OCI-LY1 (cell line): ENCODE data around the gene PRR16.

Experiments
- H2AFZ ChIP-seq: fragments of 200-600 bp; sonication (generic), shearing (Covaris generic); 2 replicates; pipeline ENCODE4 v1.6.0; 2014; ENCODE audit warnings: antibody characterized with exemption, mild to moderate bottlenecking, low read length
- H3F3A ChIP-seq: fragments of 200-600 bp; sonication (generic), shearing (Covaris generic); 2 replicates; pipeline ENCODE4 v1.6.0; 2014; ENCODE audit warnings: mild to moderate bottlenecking, antibody characterized with exemption, low read length, moderate library complexity; ENCODE audit not compliant: insufficient read depth
- H3K27ac ChIP-seq: fragments of 200-600 bp; sonication (generic); 2 replicates; pipeline ENCODE4 v1.5.1; 2014; ENCODE audit warnings: low read length, mixed run types, mild to moderate bottlenecking, low read depth; ENCODE audit not compliant: poor library complexity, severe bottlenecking
- H3K27me3 ChIP-seq: fragments of 200-600 bp; sonication (generic); 2 replicates; pipeline ENCODE4 v1.6.0; 2014; ENCODE audit warnings: antibody characterized with exemption, mild to moderate bottlenecking, low read length, moderate library complexity; ENCODE audit not compliant: insufficient read depth
- H3K36me3 ChIP-seq: fragments of 200-600 bp; sonication (generic); 2 replicates; pipeline ENCODE4 v1.6.1; 2014; ENCODE audit warnings: mild to moderate bottlenecking, antibody characterized with exemption, low read length, moderate library complexity, mixed read lengths; ENCODE audit not compliant: insufficient read depth
- H3K4me1 ChIP-seq: fragments of 200-600 bp; sonication (generic); 2 replicates; pipeline ENCODE4 v1.5.1; 2014; ENCODE audit warnings: mild to moderate bottlenecking, low read length, moderate library complexity; ENCODE audit not compliant: insufficient read depth, severe bottlenecking
- H3K4me2 ChIP-seq: fragments of 200-600 bp; sonication (generic), shearing (Covaris generic); 2 replicates; pipeline ENCODE4 v1.6.1; 2014; ENCODE audit warnings: low read length
- H3K4me3 ChIP-seq: fragments of 200-600 bp; sonication (generic); 2 replicates; pipeline ENCODE4 v1.5.1; 2014; ENCODE audit warnings: low read length, low read depth, mild to moderate bottlenecking, mixed read lengths; ENCODE audit not compliant: poor library complexity, severe bottlenecking
- H3K79me2 ChIP-seq: fragments of 200-600 bp; shearing (Covaris generic); 2 replicates; pipeline ENCODE4 v1.6.1; 2016; ENCODE audit warnings: mixed run types, low read length, mixed read lengths; ENCODE audit not compliant: insufficient read depth
- H3K9ac ChIP-seq: fragments of 200-600 bp; sonication (generic), shearing (Covaris generic); 2 replicates; pipeline ENCODE4 v1.6.1; 2014; ENCODE audit warnings: mild to moderate bottlenecking, low read length, mixed read lengths
- H3K9me2 ChIP-seq: fragments of 200-600 bp; sonication (generic), shearing (Covaris generic); 2 replicates; pipeline ENCODE4 v1.6.1; 2014; ENCODE audit warnings: low read depth, mild to moderate bottlenecking, low read length, mixed read lengths
- H3K9me3 ChIP-seq: fragments of 200-600 bp; shearing (Covaris generic); 2 replicates; pipeline ENCODE4 v1.6.1; 2014; ENCODE audit warnings: low read length, mixed read lengths
- H4K20me1 ChIP-seq: fragments of 200-600 bp; sonication (generic), shearing (Covaris generic); 2 replicates; pipeline ENCODE4 v1.6.0; 2016; ENCODE audit warnings: mild to moderate bottlenecking, low read length; ENCODE audit not compliant: insufficient read depth
- EZH2 ChIP-seq: fragments of 200-600 bp; sonication (generic), shearing (Covaris generic); IDR thresholded peaks from 2 replicates; pipeline ENCODE4 v1.8.0; 2017; ENCODE audit warnings: borderline replicate concordance, mixed run types, mild to moderate bottlenecking, antibody characterized with exemption, low read length, moderate library complexity, mixed read lengths
- TF ChIP-seq, protein P1 (sequence below): fragments of 200-600 bp; sonication (generic), shearing (Covaris generic); IDR thresholded peaks from 2 replicates; pipeline ENCODE4 v1.5.1; 2017; ENCODE audit warnings: mild to moderate bottlenecking, antibody characterized with exemption, low read length, moderate library complexity, mixed read lengths

Gene PRR16

DNA sequence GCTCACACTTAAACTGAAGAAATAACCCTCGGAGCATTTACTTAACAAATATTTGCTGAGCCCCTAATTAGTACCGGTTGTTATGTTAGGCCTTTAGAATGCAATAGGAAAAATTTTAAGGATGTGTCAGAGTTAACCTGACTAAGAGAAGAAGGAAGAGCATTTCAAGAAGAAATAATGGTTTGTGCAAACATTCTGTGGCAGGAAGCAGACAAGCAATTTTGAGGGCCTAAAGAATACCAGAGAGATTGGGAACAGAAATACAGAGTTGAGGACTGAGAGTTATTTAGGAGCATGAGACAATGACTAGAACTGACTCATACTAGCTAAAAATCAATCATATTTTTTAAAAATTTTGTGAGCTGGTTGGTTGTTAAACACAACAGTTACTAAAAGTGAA is 218.8 kb downstream of the PRR16 start:
- no peak overlapping the region for H3K4me3 ChIP-seq
- no peak overlapping the region for H2AFZ ChIP-seq
- no peak for TF ChIP-seq EZH2
- TF ChIP-seq, protein P1, sequence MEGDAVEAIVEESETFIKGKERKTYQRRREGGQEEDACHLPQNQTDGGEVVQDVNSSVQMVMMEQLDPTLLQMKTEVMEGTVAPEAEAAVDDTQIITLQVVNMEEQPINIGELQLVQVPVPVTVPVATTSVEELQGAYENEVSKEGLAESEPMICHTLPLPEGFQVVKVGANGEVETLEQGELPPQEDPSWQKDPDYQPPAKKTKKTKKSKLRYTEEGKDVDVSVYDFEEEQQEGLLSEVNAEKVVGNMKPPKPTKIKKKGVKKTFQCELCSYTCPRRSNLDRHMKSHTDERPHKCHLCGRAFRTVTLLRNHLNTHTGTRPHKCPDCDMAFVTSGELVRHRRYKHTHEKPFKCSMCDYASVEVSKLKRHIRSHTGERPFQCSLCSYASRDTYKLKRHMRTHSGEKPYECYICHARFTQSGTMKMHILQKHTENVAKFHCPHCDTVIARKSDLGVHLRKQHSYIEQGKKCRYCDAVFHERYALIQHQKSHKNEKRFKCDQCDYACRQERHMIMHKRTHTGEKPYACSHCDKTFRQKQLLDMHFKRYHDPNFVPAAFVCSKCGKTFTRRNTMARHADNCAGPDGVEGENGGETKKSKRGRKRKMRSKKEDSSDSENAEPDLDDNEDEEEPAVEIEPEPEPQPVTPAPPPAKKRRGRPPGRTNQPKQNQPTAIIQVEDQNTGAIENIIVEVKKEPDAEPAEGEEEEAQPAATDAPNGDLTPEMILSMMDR: no peak
- H3K9me3 ChIP-seq: no peaks in the 10 kb centered on the region
- H3K9ac ChIP-seq: no peak overlapping the region
- no peaks in the 10 kb centered on the region for H3K36me3 ChIP-seq
- no peak overlapping the region for H3K27ac ChIP-seq
- no peak overlapping the region for H3K4me2 ChIP-seq
- H3K9me2 ChIP-seq: no peaks in the 10 kb centered on the region
- no peaks in the 10 kb centered on the region for H3K4me1 ChIP-seq
- no peaks in the 10 kb centered on the region for H4K20me1 ChIP-seq
- no peaks in the 10 kb centered on the region for H3K27me3 ChIP-seq
- H3F3A ChIP-seq: no peaks in the 10 kb centered on the region
- H3K79me2 ChIP-seq: no peaks in the 10 kb centered on the region

DNA sequence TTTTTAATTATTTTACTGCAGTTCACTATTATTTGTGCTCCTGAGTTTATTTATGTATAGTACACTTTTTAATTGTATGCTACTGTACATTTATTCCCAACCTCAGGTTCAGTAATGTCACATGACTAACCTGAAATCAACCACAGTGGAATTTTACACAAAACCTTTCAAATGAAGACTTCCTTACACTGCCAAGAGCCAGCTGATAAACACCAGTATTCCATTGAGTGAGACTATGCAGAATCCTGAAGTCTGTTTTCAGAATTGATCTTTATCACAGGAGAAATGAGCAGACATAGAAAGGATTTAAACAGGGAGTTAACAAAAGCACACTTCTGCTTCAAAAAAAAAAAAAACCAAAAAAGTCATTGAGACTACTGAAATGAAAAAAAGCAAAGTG is 219.5 kb downstream of the PRR16 start:
- no peaks in the 10 kb centered on the region for H3K27me3 ChIP-seq
- no peak overlapping the region for H3K9ac ChIP-seq
- H3K36me3 ChIP-seq: no peaks in the 10 kb centered on the region
- no peaks in the 10 kb centered on the region for H3K4me1 ChIP-seq
- H3K4me3 ChIP-seq: no peak overlapping the region
- no peaks in the 10 kb centered on the region for H4K20me1 ChIP-seq
- no peak overlapping the region for H3K4me2 ChIP-seq
- no peaks in the 10 kb centered on the region for H3K9me2 ChIP-seq
- no peaks in the 10 kb centered on the region for H3F3A ChIP-seq
- H3K27ac ChIP-seq: no peak overlapping the region
- TF ChIP-seq, protein P1: no peak
- no peak for TF ChIP-seq EZH2
- no peaks in the 10 kb centered on the region for H3K79me2 ChIP-seq
- H2AFZ ChIP-seq: no peak overlapping the region
- H3K9me3 ChIP-seq: no peaks in the 10 kb centered on the region

DNA sequence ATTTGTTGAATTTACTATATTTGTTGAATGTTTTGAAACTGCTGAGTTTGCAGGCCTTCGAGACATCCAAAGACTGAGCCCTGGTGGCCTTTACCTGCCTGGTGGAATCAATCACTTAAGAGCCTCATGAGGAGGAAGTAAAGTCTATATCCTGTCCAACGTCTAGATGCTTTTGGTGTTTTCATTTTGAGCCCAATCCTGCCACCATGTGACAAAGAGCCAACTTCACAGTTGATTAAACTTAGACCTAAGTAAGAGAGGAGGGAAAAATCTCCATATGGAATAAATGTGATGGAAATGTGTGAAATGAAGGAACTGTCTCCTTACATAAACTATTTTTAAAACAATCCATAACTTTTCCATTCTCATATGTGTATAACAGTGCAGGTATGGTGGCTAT is 220.1 kb downstream of the PRR16 start:
- no peak overlapping the region for H3K4me3 ChIP-seq
- H2AFZ ChIP-seq: no peak overlapping the region
- no peak for TF ChIP-seq EZH2
- TF ChIP-seq, protein P1: no peak
- no peak overlapping the region for H3K4me2 ChIP-seq
- no peaks in the 10 kb centered on the region for H3F3A ChIP-seq
- no peaks in the 10 kb centered on the region for H3K9me3 ChIP-seq
- no peaks in the 10 kb centered on the region for H4K20me1 ChIP-seq
- no peaks in the 10 kb centered on the region for H3K27me3 ChIP-seq
- H3K4me1 ChIP-seq: no peaks in the 10 kb centered on the region
- no peak overlapping the region for H3K27ac ChIP-seq
- no peaks in the 10 kb centered on the region for H3K79me2 ChIP-seq
- H3K9me2 ChIP-seq: no peaks in the 10 kb centered on the region
- H3K36me3 ChIP-seq: no peaks in the 10 kb centered on the region
- H3K9ac ChIP-seq: no peak overlapping the region
